Osteoblast (primary cell): ENCODE results near the gene RYR2. TPM values are rescaled to one million over a fixed set of nuclear protein-coding genes. Genes with fewer than 3 reads are reported as not detected.
"Not testable (repeated sequence)": the region's sequence is repeated elsewhere in the genome, so short reads cannot be mapped to it uniquely, and the experiment has no call there.

Experiments
- DNase-seq: peaks from one replicate; pipeline ENCODE4 v3.0.0; 2011; ENCODE audit warnings: low spot score, mixed read lengths; ENCODE audit not compliant: insufficient read length; ENCODE audit errors: missing footprints
- H2AFZ ChIP-seq: 2 replicates; pipeline ENCODE4 v1.6.0; 2011; ENCODE audit warnings: mild to moderate bottlenecking, low read length
- H3K27ac ChIP-seq: 2 replicates; pipeline ENCODE4 v1.5.1; 2011; ENCODE audit warnings: mild to moderate bottlenecking, low read depth, low read length, moderate library complexity
- H3K27me3 ChIP-seq: 2 replicates; pipeline ENCODE4 v1.6.0; 2012; ENCODE audit warnings: mild to moderate bottlenecking, control low read depth, inconsistent platforms, low read length, moderate library complexity; ENCODE audit not compliant: insufficient read depth
- H3K36me3 ChIP-seq: 2 replicates; pipeline ENCODE4 v1.5.1; 2011; ENCODE audit warnings: mild to moderate bottlenecking, low read length, control low read depth, moderate library complexity; ENCODE audit not compliant: insufficient read depth
- H3K4me1 ChIP-seq: 2 replicates; pipeline ENCODE4 v1.5.1; 2011; ENCODE audit warnings: mild to moderate bottlenecking, low read length, control low read depth, moderate library complexity; ENCODE audit not compliant: insufficient read depth
- H3K4me2 ChIP-seq: 2 replicates; pipeline ENCODE4 v1.6.0; 2011; ENCODE audit warnings: mild to moderate bottlenecking, low read length; ENCODE audit not compliant: insufficient read depth
- H3K4me3 ChIP-seq: fragments of 200-600 bp; sonication (generic); 3 replicates; pipeline ENCODE4 v1.5.1; 2012; ENCODE audit warnings: mild to moderate bottlenecking, low read length, inconsistent platforms; ENCODE audit not compliant: insufficient read depth
- H3K79me2 ChIP-seq: 2 replicates; pipeline ENCODE4 v1.6.0; 2012; ENCODE audit warnings: mild to moderate bottlenecking, low read length, control low read depth, inconsistent platforms; ENCODE audit not compliant: insufficient read depth
- H3K9me3 ChIP-seq: 2 replicates; pipeline ENCODE4 v1.5.1; 2011; ENCODE audit warnings: low read depth, low read length, control low read depth
- H4K20me1 ChIP-seq: 2 replicates; pipeline ENCODE4 v1.6.0; 2012; ENCODE audit warnings: mild to moderate bottlenecking, low read length, control low read depth; ENCODE audit not compliant: insufficient read depth
- CTCF ChIP-seq: IDR thresholded peaks from 2 replicates; pipeline ENCODE4 v1.5.1; 2011; ENCODE audit warnings: mild to moderate bottlenecking, low read depth, low read length, moderate library complexity; ENCODE audit errors: extremely low read depth
- total RNA-seq: library from RNA; depleted of rRNA; stranded (reverse); fragments of >200 nt; gene quantifications from 2 replicates; pipeline ENCODE4 v1.2.3, GENCODE V29; 2012

The RYR2 gene
- total RNA-seq, 1 donor, result not detected

GRCh38 chr1:237149857-237150256, 107.9 kb downstream of the RYR2 start:
- Histone ChIP-seq H3K9me3 (peaks cover 2% of the 10 kb centered on the region), H3K27me3 (no peaks in the 10 kb centered on the region), H3K27ac (no peak overlapping the region), H3K4me2 (no peak overlapping the region), H3K79me2 (no peaks in the 10 kb centered on the region), H3K4me1 (no peaks in the 10 kb centered on the region), H4K20me1 (no peaks in the 10 kb centered on the region), H2AFZ (no peak overlapping the region), H3K4me3 (no peak overlapping the region), H3K36me3 (no peaks in the 10 kb centered on the region)
- DNase-seq, result no peak
- no peak for TF ChIP-seq CTCF

GRCh38 chr1:237151979-237152378, 110.0 kb downstream of the RYR2 start:
- DNase-seq, result not testable (repeated sequence)

GRCh38 chr1:237152506-237153335, 110.7 kb downstream of the RYR2 start:
- DNase-seq, result no peak
- TF ChIP-seq CTCF, result no peak

More at GRCh38 chr1:237151979-237152378, 110.0 kb downstream of the RYR2 start:
- not testable (repeated sequence) for H2AFZ ChIP-seq, H3K4me3 ChIP-seq, H3K9me3 ChIP-seq, H3K27ac ChIP-seq, H4K20me1 ChIP-seq, H3K4me1 ChIP-seq, H3K79me2 ChIP-seq, H3K36me3 ChIP-seq, H3K4me2 ChIP-seq, H3K27me3 ChIP-seq

GRCh38 chr1:237154157-237154556, 112.2 kb downstream of the RYR2 start:
- no peak for TF ChIP-seq CTCF
- Histone ChIP-seq H3K27ac (no peak overlapping the region), H3K79me2 (no peaks in the 10 kb centered on the region), H3K4me3 (no peak overlapping the region), H4K20me1 (no peaks in the 10 kb centered on the region), H3K27me3 (no peaks in the 10 kb centered on the region), H3K4me2 (no peak overlapping the region), H3K4me1 (no peaks in the 10 kb centered on the region), H2AFZ (no peak overlapping the region), H3K9me3 (no peaks in the 10 kb centered on the region), H3K36me3 (no peaks in the 10 kb centered on the region)
- DNase-seq, result no peak

More at GRCh38 chr1:237152506-237153335, 110.7 kb downstream of the RYR2 start:
- no peak overlapping the region for H3K4me2 ChIP-seq
- no peaks in the 10 kb centered on the region for H3K4me1 ChIP-seq
- H3K36me3 ChIP-seq, result no peaks in the 10 kb centered on the region
- H3K9me3 ChIP-seq, result no peaks in the 10 kb centered on the region
- H4K20me1 ChIP-seq, result no peaks in the 10 kb centered on the region
- H2AFZ ChIP-seq, result no peak overlapping the region
- no peak overlapping the region for H3K4me3 ChIP-seq
- no peaks in the 10 kb centered on the region for H3K79me2 ChIP-seq
- no peaks in the 10 kb centered on the region for H3K27me3 ChIP-seq
- no peak overlapping the region for H3K27ac ChIP-seq
